GM13976 (cell line): Measurements from ENCODE around the gene ATP2A1.
"Not testable (repeated sequence)": the region's sequence is repeated elsewhere in the genome, so short reads cannot be mapped to it uniquely, and the experiment has no call there.

Source experiments
- DNase-seq: peaks from one replicate; pipeline ENCODE4 v3.0.0; 2012; ENCODE audit warnings: low spot score
- CTCF ChIP-seq: IDR thresholded peaks from 2 replicates; pipeline ENCODE4 v1.5.1; 2012; ENCODE audit warnings: borderline replicate concordance, mild to moderate bottlenecking; ENCODE audit not compliant: insufficient read depth; ENCODE audit errors: extremely low read depth, missing control alignments, control extremely low read depth
- in situ Hi-C: fragments of 300-500 bp; cut with MboI; formaldehyde crosslinking; loops from one replicate; pipeline ENCODE4 v1.12.0; 2022; ENCODE audit warnings: low sequenced_read_pairs, mixed read lengths, inconsistent platforms; ENCODE audit not compliant: unreplicated experiment

ATP2A1 gene

GRCh38 chr16:28886945-28887344, 8.7 kb downstream of the ATP2A1 start:
- no peak for DNase-seq
- in situ Hi-C loops = no loop called here
- no peak for TF ChIP-seq CTCF

- in situ Hi-C loops, DNase-seq: not testable (repeated sequence)
Measured at GRCh38 chr16:28890355-28890754, 12.1 kb downstream of the ATP2A1 start.

GRCh38 chr16:28891964-28892890, 13.9 kb downstream of the ATP2A1 start:
- no peak for TF ChIP-seq CTCF
- in situ Hi-C loops = no loop called here
- DNase-seq = no peak

- TF ChIP-seq CTCF = no peak
- DNase-seq = no peak
- in situ Hi-C loops = no loop called here
Measured at GRCh38 chr16:28893291-28893690, 15.0 kb downstream of the ATP2A1 start.

- no peak for TF ChIP-seq CTCF
- in situ Hi-C loops = no loop called here
- no peak for DNase-seq
Measured at GRCh38 chr16:28895609-28896008, 17.3 kb downstream of the ATP2A1 start.

GRCh38 chr16:28897826-28898225, 19.5 kb downstream of the ATP2A1 start:
- no peak for DNase-seq
- in situ Hi-C loops = no loop called here
- no peak for TF ChIP-seq CTCF

- in situ Hi-C loops = no loop called here
- DNase-seq = no peak
- no peak for TF ChIP-seq CTCF
Measured at GRCh38 chr16:28898266-28898665, 20.0 kb downstream of the ATP2A1 start.
